ENCODE data around the gene ZMYM4.
"Not testable (repeated sequence)": the region's sequence is repeated elsewhere in the genome, so short reads cannot be mapped to it uniquely, and the experiment has no call there.

The ZMYM4 gene

DNA sequence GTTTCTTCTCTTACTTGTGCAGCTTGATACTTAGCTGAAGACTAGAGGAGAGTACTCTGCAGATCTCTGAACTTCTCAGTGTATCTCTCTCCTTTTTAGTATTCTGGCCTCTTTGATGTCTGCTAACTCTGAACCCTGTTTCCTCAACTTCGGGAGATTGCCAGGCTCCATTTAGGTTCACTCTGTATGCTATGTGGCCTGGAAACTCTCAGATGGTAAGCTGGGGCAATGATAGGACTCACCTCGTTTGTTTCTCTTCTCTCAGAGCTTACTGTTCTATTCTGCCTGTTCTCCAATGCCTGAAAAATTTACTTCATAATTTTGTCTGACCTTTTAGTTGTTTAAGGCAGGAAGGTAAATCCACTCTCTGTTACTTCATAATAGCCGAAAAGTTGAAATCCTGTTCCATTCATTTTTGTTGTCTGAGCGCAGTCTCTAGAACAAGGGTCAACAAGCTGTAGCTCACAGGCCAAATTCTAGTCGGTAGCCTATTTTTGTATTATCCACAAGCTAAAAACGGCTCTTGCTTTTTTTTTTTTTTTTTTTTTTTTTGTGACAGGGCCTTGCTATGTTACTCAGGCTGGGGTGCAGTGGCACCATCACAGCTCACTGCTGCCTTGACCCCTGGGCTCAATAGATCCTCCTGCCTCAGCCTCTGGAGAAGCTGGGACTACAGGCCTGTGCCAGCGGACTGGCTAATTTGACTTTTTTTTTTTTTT is 33.3 kb downstream of the ZMYM4 start:
- in situ Hi-C loops (cut with HindIII; ENCODE audit: low pct_ligation_motif_present, low pct_unique_long_range_greater_than_20kb, low sequenced_read_pairs) = no loop called here
- DNase-seq = no peak

GRCh38 chr1:35305383-35305782 is 36.9 kb downstream of the ZMYM4 start:
- no peak for DNase-seq
- in situ Hi-C loops (cut with HindIII; ENCODE audit: low pct_ligation_motif_present, low pct_unique_long_range_greater_than_20kb, low sequenced_read_pairs) = no loop called here

DNA sequence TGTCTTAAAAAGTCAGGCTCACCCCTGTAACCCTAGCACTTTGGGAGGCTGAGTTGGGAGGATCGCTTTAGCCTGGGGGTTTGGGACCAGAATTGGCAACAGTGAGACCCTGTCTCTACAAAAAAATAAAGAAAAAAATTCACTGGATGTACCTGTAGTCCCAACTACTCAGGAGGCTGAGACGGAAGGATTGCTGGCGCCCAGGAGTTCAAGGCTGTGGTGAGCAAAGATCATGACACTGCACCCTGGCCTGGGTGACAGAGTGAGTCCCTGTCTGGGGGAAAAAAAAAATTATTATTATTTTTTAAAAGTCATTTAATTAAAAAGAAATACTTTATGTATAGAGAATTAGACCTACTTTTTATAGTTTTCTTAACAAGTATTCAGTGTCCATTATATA is 47.1 kb downstream of the ZMYM4 start:
- no peak for DNase-seq
- in situ Hi-C loops (cut with HindIII; ENCODE audit: low pct_ligation_motif_present, low pct_unique_long_range_greater_than_20kb, low sequenced_read_pairs) = no loop called here

- DNase-seq = no peak
- in situ Hi-C loops (cut with HindIII; ENCODE audit: low pct_ligation_motif_present, low pct_unique_long_range_greater_than_20kb, low sequenced_read_pairs) = no loop called here
Measured at GRCh38 chr1:35316264-35316663, 47.8 kb downstream of the ZMYM4 start.

DNA sequence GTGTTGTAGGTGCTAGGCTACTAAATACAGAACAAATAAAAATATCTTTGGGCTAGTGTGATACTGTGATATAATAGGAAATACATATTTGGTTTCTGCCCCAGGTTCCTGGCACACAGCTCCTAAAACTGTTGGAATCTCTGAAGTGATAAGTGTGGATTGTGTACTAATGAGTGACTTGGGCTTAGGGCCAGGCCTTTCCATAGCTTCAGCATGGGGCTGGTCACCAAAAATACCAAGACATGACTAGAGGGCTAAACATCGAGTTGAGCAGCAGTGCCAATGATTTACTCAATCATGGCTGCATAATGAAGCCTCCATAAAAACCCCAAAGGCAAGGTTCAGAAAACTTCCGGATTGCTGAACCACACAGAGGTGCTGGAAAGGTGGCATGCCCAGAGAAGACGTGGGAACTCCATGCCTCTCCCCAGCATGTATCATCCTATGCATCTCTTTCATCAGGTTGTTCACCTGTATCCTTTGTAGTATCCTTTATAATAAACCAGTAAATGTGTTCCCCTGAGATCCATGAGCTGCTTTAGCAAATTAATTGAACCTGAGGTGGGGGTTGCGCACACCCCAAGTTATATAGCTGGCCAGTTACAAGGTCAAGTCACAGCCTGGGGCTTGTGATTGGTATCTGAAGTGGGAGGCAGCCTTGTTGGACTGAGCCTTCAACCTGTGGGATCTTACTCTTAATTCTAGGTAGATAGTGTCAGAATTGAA is 51.6 kb downstream of the ZMYM4 start:
- in situ Hi-C loops (cut with HindIII; ENCODE audit: low pct_ligation_motif_present, low pct_unique_long_range_greater_than_20kb, low sequenced_read_pairs) = no loop called here
- DNase-seq = no peak

DNA sequence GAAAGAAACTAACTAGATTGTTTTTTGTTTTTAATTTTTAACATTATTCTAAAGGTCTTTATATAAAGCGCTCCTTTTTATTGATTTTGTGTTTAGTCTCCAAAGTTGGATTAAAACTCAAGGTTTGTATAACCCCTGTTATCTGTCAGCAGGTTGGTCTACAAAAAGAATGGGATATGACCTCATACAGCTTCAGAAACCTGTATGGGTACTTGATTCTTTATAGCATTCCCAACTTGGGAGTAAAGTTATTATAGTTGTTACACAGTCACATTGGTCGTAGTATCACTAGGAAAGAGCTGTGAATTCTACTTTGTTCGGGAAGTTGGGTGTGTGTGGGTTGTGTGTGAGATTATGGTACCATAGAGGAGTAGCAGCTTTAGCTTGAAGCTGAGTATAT is 52.4 kb downstream of the ZMYM4 start:
- no peak for DNase-seq
- in situ Hi-C loops (cut with HindIII; ENCODE audit: low pct_ligation_motif_present, low pct_unique_long_range_greater_than_20kb, low sequenced_read_pairs) = no loop called here

DNA sequence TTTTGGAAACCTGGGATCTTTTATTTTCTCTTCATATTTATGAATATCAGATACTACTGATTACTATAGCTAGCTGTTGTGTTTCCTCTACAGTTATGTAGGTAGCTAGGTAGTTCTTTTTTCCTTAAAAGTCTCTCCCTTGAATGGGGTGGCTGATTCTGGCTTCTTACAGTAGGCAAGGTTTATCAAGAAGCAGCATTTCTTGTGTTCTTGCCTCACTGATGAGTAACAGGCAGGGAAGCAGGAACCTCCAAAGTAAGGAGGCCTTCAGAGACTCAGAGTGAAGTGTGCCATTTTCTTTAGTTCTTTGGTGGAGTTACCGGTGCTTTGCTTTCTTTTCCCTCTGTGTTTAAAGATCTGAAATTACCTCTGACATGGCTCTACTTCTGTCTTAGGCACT is 56.0 kb downstream of the ZMYM4 start:
- peak; percentile 2 for DNase-seq
- in situ Hi-C loops (cut with HindIII; ENCODE audit: low pct_ligation_motif_present, low pct_unique_long_range_greater_than_20kb, low sequenced_read_pairs) = no loop called here

- in situ Hi-C loops (cut with HindIII; ENCODE audit: low pct_ligation_motif_present, low pct_unique_long_range_greater_than_20kb, low sequenced_read_pairs) = no loop called here
- DNase-seq = no peak
Measured at GRCh38 chr1:35326246-35326866, 57.8 kb downstream of the ZMYM4 start.

GRCh38 chr1:35331618-35332017 is 63.1 kb downstream of the ZMYM4 start:
- in situ Hi-C loops (cut with HindIII; ENCODE audit: low pct_ligation_motif_present, low pct_unique_long_range_greater_than_20kb, low sequenced_read_pairs); DNase-seq: not testable (repeated sequence)

DNA sequence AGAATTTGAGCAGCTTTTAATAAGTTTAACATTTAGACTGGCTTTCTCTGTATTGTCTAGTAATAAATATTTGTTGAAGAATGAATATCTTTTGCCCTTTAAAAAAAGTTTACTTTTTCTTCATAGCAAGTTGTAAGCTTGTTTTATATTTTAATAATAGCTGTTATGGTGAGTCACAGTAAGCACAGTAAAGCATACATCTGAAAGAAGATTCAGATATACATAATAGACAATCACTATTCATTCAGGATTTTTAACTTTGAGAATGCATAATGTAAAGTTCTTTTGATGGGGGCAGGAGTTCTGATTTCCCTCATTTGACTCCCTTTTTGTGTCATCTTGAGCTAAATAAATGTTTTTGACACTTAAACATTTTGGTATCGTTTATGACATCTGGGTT is 66.0 kb downstream of the ZMYM4 start:
- in situ Hi-C loops (cut with HindIII; ENCODE audit: low pct_ligation_motif_present, low pct_unique_long_range_greater_than_20kb, low sequenced_read_pairs) = no loop called here
- DNase-seq = no peak

DNA sequence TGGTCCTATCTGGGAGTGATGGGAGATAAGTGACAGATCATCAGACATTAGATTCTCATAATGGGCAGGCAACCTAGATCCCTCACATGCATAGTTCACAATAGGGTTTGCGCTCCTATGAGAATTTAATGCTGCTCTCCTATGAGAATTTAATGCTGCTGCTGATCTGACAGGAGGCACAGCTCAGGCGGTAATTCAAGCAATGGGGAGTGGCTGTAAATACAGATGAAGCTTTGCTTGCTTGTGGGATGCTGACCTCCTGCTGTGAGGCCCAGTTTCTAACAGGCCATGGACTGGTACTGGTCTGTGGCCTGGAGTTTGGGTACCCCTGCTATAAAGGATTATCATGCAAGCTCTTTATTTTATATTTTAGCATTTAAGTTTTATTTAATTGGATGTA is 72.0 kb downstream of the ZMYM4 start:
- DNase-seq = no peak
- in situ Hi-C loops (cut with HindIII; ENCODE audit: low pct_ligation_motif_present, low pct_unique_long_range_greater_than_20kb, low sequenced_read_pairs) = no loop called here

DNA sequence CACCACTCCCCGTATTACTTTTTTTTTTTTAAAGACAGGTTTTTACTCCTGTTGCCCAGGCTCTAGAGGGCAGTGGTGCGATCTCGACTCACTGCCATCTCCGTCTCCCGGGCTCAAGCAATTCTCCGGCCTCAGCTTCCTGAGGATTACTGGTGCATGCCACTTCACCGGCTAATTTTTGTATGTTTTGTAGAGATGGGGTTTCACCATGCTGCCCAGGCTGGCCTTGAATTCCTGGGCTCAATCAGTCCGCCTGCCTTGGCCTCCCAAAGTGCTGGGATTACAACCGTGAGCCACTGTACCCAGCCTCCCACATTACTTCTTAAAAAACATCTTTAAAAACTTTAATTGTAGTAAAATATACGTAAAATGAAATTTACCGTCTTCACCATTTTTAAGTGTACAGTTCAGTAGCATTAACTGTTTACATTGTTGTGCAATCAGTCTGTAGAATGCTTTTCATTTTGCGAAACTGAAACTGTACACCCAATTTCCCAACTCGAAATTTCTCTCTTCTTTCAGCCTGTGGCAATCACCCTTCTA is 77.0 kb downstream of the ZMYM4 start:
- no peak for DNase-seq
- in situ Hi-C loops (cut with HindIII; ENCODE audit: low pct_ligation_motif_present, low pct_unique_long_range_greater_than_20kb, low sequenced_read_pairs) = no loop called here

DNA sequence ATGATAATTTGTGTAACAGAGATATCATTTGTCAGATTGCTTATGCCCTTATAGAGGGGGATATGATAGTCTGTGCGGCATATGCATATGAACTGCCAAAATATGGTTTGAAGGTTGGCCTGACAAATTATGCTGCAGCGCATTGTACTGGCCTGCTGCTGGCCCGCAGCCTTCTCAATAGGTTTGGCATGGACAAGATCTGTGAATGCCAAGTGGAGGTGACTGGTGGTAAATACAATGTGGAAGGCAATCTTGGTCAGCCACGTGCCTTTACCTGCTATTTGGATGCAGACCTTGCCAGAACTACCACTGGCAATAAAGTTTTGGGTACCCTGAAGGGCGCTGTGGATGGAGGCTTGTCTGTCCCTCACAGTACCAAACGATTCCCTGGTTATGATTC is 82.4 kb downstream of the ZMYM4 start:
- no peak for DNase-seq
- in situ Hi-C loops (cut with HindIII; ENCODE audit: low pct_ligation_motif_present, low pct_unique_long_range_greater_than_20kb, low sequenced_read_pairs) = no loop called here

GRCh38 chr1:35359995-35360394 is 91.5 kb downstream of the ZMYM4 start:
- DNase-seq = no peak
- in situ Hi-C loops (cut with HindIII; ENCODE audit: low pct_ligation_motif_present, low pct_unique_long_range_greater_than_20kb, low sequenced_read_pairs) = no loop called here

DNA sequence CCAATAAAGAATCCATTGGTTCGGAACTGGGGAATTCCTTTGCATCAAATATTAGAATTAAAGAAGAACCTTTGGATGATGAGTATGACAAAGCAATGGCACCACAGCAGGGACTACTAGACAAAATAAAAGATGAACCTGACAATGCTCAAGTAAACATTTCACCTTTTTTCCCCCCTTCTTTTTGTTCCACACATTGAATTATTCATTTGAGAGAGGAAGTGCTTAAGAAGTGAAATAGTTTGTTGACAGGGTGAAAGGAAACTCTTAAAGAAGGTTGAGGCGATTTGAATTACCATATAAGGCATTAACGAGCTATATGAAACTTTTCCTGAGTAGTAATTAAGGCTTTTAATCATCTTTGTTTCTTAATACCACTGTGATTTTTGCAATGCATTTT is 93.1 kb downstream of the ZMYM4 start:
- no peak for DNase-seq
- in situ Hi-C loops (cut with HindIII; ENCODE audit: low pct_ligation_motif_present, low pct_unique_long_range_greater_than_20kb, low sequenced_read_pairs) = no loop called here

DNA sequence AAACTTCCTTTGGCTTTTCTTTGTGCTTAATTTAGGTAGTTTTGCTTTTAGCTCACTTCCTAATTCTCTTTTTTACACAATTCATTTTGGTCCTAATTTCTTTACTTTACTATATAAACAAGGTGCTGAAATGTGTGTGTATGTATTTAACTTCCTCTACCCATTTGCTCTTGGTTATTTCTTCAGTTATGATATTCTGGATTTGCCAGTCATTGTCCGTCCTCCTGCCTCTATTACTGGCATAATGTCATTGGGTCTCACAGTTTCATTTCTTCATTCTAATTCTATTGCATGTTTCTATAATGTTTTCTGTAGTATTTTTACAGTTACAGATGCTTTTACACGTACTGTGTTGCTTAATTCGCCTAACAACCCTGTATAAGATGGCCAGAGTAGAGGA is 96.2 kb downstream of the ZMYM4 start:
- in situ Hi-C loops (cut with HindIII; ENCODE audit: low pct_ligation_motif_present, low pct_unique_long_range_greater_than_20kb, low sequenced_read_pairs) = no loop called here

GRCh38 chr1:35367914-35368313 is 99.4 kb downstream of the ZMYM4 start:
- in situ Hi-C loops (cut with HindIII; ENCODE audit: low pct_ligation_motif_present, low pct_unique_long_range_greater_than_20kb, low sequenced_read_pairs) = no loop called here
- no peak for DNase-seq

More for the DNA sequence above, 96.2 kb downstream of the ZMYM4 start:
- no peak for DNase-seq

- DNase-seq = no peak
- in situ Hi-C loops (cut with HindIII; ENCODE audit: low pct_ligation_motif_present, low pct_unique_long_range_greater_than_20kb, low sequenced_read_pairs) = no loop called here
Measured at GRCh38 chr1:35369922-35370671, 101.6 kb downstream of the ZMYM4 start.

DNA sequence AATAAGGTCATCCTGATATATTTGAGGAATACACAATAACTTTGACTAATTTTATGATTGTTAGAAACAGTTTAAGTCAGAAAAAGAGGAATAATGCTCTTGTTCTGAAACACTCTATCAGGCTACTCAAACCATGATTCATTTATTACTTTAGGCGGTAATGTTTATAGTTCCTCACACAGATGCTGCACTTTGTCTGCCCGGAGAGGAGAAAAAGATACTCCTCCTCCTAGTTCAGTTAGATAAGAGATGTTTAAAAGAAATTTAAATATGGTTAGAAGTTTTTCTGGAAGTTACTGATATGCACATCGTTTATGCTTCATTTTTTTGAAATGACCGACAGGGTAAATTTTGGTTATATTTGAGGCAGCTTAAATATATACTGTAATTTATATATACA is 103.0 kb downstream of the ZMYM4 start:
- in situ Hi-C loops (cut with HindIII; ENCODE audit: low pct_ligation_motif_present, low pct_unique_long_range_greater_than_20kb, low sequenced_read_pairs) = no loop called here
- no peak for DNase-seq
